ENCODE results near the gene ADAT2. TPM values are rescaled to one million over a fixed set of nuclear protein-coding genes. Genes with fewer than 3 reads are reported as not detected.
"Not testable (repeated sequence)": the region's sequence is repeated elsewhere in the genome, so short reads cannot be mapped to it uniquely, and the experiment has no call there.

ADAT2 gene
- total RNA-seq, 1 donor from 2014 or later: 5.6 TPM

DNA sequence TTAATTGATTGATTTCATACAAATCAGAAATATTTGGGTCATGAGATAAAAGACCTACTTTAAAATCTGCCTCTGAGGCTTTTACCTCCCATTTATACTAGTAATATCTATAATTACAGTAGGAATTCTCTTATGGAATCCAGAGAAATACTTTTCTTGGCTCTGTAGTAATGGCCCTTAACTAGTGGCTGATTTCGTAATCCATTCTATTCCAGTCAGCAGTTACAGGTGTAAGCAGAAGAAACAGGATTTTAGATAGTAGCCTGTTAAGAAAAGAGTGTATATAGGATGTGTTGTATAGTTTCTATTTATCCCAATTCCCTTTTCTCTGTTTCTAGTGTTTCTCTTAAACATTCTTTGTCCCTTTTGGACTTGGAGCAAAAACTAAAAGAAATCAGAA, 21.3 kb upstream of the ADAT2 start:
- Mint-ChIP-seq H3K9me3 (ENCODE audit: unreplicated experiment) (peaks cover 2% of the 10 kb centered on the region), H3K27ac (ENCODE audit: unreplicated experiment) (no peak overlapping the region), H3K4me1 (ENCODE audit: low read depth, unreplicated experiment) (no peaks in the 10 kb centered on the region), H3K27me3 (ENCODE audit: unreplicated experiment) (peaks cover 4% of the 10 kb centered on the region), H3K36me3 (ENCODE audit: unreplicated experiment) (no peaks in the 10 kb centered on the region), H3K4me3 (ENCODE audit: unreplicated experiment) (no peak overlapping the region)
- no peak for DNase-seq
- TF ChIP-seq, protein P1, sequence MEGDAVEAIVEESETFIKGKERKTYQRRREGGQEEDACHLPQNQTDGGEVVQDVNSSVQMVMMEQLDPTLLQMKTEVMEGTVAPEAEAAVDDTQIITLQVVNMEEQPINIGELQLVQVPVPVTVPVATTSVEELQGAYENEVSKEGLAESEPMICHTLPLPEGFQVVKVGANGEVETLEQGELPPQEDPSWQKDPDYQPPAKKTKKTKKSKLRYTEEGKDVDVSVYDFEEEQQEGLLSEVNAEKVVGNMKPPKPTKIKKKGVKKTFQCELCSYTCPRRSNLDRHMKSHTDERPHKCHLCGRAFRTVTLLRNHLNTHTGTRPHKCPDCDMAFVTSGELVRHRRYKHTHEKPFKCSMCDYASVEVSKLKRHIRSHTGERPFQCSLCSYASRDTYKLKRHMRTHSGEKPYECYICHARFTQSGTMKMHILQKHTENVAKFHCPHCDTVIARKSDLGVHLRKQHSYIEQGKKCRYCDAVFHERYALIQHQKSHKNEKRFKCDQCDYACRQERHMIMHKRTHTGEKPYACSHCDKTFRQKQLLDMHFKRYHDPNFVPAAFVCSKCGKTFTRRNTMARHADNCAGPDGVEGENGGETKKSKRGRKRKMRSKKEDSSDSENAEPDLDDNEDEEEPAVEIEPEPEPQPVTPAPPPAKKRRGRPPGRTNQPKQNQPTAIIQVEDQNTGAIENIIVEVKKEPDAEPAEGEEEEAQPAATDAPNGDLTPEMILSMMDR (IDR thresholded peaks at IDR 0.05; ENCODE audit: partially characterized antibody, unreplicated experiment): no peak

GRCh38 chr6:143468823-143469222, 18.3 kb upstream of the ADAT2 start:
- DNase-seq; H3K9me3 Mint-ChIP-seq (ENCODE audit: unreplicated experiment); H3K27me3 Mint-ChIP-seq (ENCODE audit: unreplicated experiment); H3K27ac Mint-ChIP-seq (ENCODE audit: unreplicated experiment); H3K36me3 Mint-ChIP-seq (ENCODE audit: unreplicated experiment); H3K4me1 Mint-ChIP-seq (ENCODE audit: low read depth, unreplicated experiment); H3K4me3 Mint-ChIP-seq (ENCODE audit: unreplicated experiment): not testable (repeated sequence)

DNA sequence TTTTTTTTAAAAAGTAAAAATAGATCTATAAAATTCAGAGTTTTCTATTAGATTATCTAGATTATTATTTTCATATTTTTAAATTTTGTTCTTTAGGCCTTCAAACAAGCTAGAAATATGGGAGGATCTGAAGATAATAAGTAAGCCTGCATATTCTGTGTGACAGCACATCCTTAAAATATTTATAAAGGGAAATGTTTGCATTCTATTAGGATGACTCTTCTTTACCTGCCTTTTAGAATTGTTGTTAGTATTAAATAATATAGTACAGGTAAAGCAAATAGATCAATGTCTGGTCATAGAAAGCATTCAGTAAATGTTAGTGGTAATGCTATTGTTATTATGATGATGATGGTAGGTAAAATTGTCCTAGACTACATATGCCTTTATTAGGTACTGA, 17.5 kb upstream of the ADAT2 start:
- peaks cover 4% of the 10 kb centered on the region for H3K27me3 Mint-ChIP-seq (ENCODE audit: unreplicated experiment)
- DNase-seq: no peak
- H3K27ac Mint-ChIP-seq (ENCODE audit: unreplicated experiment): no peak overlapping the region
- TF ChIP-seq, protein P1 (IDR thresholded peaks at IDR 0.05; ENCODE audit: partially characterized antibody, unreplicated experiment): no peak
- H3K36me3 Mint-ChIP-seq (ENCODE audit: unreplicated experiment): no peaks in the 10 kb centered on the region
- no peaks in the 10 kb centered on the region for H3K4me1 Mint-ChIP-seq (ENCODE audit: low read depth, unreplicated experiment)
- H3K4me3 Mint-ChIP-seq (ENCODE audit: unreplicated experiment): no peak overlapping the region
- H3K9me3 Mint-ChIP-seq (ENCODE audit: unreplicated experiment): peaks cover 2% of the 10 kb centered on the region

- H3K36me3 Mint-ChIP-seq (ENCODE audit: unreplicated experiment): no peaks in the 10 kb centered on the region
- TF ChIP-seq, protein P1 (IDR thresholded peaks at IDR 0.05; ENCODE audit: partially characterized antibody, unreplicated experiment): no peak
- H3K4me3 Mint-ChIP-seq (ENCODE audit: unreplicated experiment): no peak overlapping the region
- peaks cover 4% of the 10 kb centered on the region for H3K27me3 Mint-ChIP-seq (ENCODE audit: unreplicated experiment)
- H3K9me3 Mint-ChIP-seq (ENCODE audit: unreplicated experiment): peaks cover 2% of the 10 kb centered on the region
- no peak for DNase-seq
- H3K4me1 Mint-ChIP-seq (ENCODE audit: low read depth, unreplicated experiment): peaks cover 2% of the 10 kb centered on the region
- no peak overlapping the region for H3K27ac Mint-ChIP-seq (ENCODE audit: unreplicated experiment)
Measured at GRCh38 chr6:143465546-143465945, 15.1 kb upstream of the ADAT2 start.

DNA sequence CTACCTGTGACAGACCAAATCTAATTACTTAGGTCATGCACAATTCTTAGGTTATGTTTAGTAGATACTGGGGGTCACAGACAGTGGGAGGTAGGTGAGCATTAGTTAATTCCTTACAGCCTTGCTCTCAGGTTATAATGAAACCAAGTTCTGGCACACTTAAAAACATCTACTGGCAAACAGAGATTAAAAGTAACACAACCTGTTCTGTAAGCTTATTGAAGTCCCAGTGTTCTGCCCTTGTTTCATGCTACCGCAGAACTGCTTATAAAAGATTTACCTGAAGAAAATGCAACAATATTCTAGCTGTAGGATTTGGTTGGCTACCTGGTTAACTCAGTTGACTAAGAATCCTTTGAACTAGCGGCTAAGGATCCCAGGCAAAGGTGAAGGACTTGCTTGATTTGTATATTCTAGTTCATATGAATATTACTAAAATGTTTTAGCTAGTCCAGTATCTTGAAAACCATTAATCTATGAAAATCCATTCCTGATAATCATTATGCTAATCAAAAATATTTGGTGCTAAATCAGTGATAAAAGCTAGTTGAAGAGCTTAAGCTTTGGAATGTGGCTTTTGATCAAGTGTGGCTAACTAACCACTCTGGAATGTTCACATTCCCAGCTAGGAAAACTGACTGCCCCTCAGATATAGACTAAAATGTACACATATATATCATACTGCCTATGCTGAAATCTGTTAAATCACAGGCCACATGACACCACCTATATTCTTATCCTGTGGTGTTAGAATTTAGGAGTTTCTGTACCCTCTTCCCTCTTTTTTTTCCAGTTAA, 7.3 kb upstream of the ADAT2 start:
- H3K4me3 Mint-ChIP-seq (ENCODE audit: unreplicated experiment): no peak overlapping the region
- TF ChIP-seq, protein P1 (IDR thresholded peaks at IDR 0.05; ENCODE audit: partially characterized antibody, unreplicated experiment): no peak
- peaks cover 2% of the 10 kb centered on the region for H3K4me1 Mint-ChIP-seq (ENCODE audit: low read depth, unreplicated experiment)
- no peaks in the 10 kb centered on the region for H3K36me3 Mint-ChIP-seq (ENCODE audit: unreplicated experiment)
- DNase-seq: no peak
- no peaks in the 10 kb centered on the region for H3K27me3 Mint-ChIP-seq (ENCODE audit: unreplicated experiment)
- H3K27ac Mint-ChIP-seq (ENCODE audit: unreplicated experiment): no peak overlapping the region
- H3K9me3 Mint-ChIP-seq (ENCODE audit: unreplicated experiment): no peaks in the 10 kb centered on the region

All from glutamatergic neuron (in vitro differentiated cells).